ENCODE data around the gene EIF1.
"Not testable (repeated sequence)": the region's sequence is repeated elsewhere in the genome, so short reads cannot be mapped to it uniquely, and the experiment has no call there.

EIF1 gene

GRCh38 chr17:41655611-41656111 is 33.0 kb upstream of the EIF1 start:
- DNase-seq (ENCODE audit: low read depth, low spot score), result no peak

- DNase-seq (ENCODE audit: low read depth, low spot score), result no peak
Measured at GRCh38 chr17:41656249-41657023, 32.2 kb upstream of the EIF1 start.

- no peak for DNase-seq (ENCODE audit: low read depth, low spot score)
Measured at GRCh38 chr17:41657176-41657754, 31.4 kb upstream of the EIF1 start.

DNA sequence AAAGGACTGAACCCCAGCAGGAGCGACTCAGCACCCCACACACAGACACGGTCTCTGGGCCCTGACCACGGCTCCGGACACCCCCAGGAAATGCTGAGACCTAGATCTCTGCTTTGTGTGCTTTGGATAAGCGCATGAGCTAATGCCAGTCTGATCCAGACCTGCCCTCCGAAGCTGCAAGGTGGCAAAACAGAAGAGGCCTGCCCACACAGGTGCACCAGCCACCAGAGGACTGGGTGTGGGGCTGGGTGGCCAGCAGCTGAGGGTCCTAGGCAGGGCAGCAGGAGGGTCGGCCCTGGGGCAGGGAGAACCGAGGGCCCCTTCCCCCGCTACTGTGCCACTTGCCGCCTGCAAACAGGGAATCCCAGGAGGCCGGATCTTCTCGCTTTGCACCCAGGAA is 30.7 kb upstream of the EIF1 start:
- DNase-seq (ENCODE audit: low read depth, low spot score), result no peak

DNA sequence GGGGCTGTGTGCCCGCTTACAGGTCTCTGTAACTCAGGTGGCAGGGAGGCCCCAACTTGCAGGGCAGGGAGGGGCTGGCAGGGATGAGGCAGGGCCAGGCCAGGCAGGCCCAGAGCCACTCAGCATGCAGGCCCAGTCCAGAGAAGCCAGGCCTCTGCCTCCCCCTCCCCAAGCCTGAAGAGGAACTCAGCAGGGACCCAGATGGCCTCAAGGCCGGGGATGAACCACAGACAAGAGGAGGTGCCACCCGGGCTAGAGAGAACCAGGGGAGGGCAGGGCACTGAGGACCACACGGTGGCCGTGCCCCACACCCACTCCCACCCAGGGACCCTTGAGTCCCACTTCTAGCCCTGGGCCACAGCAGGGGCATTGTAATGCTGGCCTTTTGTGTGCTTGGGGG is 29.8 kb upstream of the EIF1 start:
- no peak for DNase-seq (ENCODE audit: low read depth, low spot score)

DNA sequence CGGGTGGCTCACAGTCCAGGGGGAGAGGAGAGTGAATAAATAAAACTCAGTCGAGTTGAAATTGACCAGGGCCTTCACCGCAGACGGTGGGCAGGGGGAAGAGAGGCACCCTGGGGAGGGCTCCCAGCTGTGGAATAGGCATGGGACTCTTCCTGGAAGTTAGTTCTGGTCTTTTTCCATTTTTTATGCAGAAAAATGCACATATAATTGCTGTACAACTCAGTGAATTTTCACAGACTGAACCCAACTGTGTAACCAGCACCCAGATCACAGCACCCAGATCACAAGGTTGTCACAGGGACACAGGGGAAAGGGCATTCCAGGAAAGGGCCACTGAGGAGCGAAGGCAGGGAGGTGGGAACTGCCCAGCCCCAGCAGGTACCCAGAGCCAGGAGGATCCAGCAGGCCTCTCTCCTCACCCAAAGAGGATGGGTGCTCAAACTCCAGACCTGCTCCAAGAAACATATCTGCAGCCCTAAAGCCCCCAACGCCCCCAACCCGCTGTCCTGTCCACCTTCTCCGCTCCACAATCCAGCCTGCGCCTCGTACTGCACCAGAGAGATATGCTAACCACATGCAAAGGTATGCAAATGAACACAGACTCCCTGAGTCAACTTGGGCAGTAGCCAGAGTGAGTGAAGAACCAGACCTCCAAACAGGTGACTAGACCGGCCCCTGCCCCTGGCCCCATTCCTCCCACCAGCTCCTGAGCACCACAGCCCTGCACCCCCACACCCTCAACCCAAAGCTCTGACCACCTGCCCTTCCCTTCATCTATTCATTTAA is 29.1 kb upstream of the EIF1 start:
- DNase-seq (ENCODE audit: low read depth, low spot score), result no peak

DNA sequence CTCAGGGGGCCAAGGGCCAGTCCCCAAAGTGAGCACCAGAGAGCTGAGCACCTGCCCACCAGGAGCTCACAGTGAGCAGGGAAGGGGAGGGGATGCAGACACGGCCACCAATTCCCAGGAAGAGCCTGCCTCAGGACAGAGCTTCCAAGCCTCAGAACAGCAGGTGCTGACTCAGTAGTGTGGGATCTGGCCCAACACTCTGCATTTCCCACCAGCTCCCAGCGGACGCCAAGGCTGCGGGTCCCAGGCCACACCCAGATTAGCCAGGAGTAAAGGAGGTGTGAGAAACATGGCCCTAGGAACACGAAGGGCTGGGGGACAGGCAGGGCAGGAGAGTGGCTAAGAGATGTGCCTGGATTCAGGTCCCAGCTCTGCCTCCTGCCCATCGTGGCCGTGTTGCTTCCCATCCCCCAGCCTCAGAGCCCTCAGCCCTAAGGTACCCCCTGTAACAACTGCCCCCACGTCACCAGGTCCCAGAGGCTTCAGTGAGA is 28.4 kb upstream of the EIF1 start:
- no peak for DNase-seq (ENCODE audit: low read depth, low spot score)

DNA sequence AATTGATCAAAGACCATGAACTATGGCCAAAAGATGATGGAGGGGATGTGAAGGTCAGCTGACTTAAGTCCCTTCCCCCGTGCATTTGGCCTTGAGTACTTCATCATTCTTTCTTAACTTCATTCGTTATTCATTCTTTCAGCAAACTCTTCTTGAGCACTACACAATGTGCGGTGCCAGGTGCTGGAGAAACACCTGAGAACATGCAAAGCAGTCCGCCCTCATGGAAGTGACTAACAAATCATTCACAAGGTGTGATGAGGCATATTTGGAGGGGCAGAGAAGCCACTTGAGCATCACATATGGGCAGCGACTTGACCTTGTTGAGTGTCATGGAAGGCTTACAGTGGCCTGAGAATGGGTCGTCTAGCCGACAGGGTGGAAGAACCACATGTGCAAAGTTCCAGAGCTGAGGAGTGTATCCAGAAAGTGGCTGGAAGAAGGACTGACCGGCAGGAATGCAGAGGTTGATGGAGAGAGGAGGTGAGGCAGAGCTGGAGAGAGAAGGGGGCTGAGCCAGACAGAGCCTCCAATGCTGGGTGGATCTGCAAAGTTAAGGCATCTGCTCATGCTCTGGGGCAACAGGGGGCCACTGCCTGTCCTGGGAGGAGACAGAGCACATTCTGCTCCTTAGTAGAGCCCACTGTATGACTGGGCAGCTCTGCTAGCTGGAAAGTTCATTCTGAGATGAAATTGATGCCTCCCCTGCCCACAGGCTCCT is 25.1 kb upstream of the EIF1 start:
- DNase-seq (ENCODE audit: low read depth, low spot score), result no peak

- no peak for DNase-seq (ENCODE audit: low read depth, low spot score)
Measured at GRCh38 chr17:41664172-41664457, 24.6 kb upstream of the EIF1 start.

GRCh38 chr17:41664587-41665565 is 23.8 kb upstream of the EIF1 start:
- DNase-seq (ENCODE audit: low read depth, low spot score), result no peak

- no peak for DNase-seq (ENCODE audit: low read depth, low spot score)
Measured at GRCh38 chr17:41665566-41666236, 23.0 kb upstream of the EIF1 start.

GRCh38 chr17:41666237-41666641 is 22.4 kb upstream of the EIF1 start:
- DNase-seq (ENCODE audit: low read depth, low spot score), result no peak

DNA sequence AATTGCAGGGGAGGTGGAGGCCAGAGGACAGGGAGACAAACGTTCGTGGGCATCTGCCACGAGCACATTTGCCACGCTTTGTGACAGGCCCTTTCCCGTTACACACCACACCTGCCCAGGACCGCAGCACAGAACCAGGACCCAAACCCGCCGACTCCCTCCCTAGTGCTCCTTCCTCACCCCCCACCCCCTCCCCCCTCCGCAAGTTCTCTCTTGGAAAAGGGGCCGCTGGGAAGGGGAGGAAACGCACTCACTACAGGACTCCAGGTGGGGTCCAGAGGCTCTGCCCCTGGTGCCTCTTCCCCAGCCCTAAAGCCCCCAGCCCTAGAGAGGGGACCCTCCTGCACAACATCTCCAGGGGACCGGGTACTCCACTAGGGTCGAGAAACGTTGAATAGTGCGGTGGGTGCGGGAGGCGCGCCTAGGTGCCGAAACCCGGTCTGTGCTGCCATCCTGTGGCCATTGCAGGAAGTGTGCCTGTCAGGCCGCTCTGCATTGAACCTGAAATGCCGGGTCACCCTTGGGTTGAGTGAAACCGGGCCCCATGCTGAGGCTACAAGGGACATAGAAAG is 21.9 kb upstream of the EIF1 start:
- DNase-seq (ENCODE audit: low read depth, low spot score), result no peak

- DNase-seq (ENCODE audit: low read depth, low spot score), result no peak
Measured at GRCh38 chr17:41667280-41668041, 21.2 kb upstream of the EIF1 start.

DNA sequence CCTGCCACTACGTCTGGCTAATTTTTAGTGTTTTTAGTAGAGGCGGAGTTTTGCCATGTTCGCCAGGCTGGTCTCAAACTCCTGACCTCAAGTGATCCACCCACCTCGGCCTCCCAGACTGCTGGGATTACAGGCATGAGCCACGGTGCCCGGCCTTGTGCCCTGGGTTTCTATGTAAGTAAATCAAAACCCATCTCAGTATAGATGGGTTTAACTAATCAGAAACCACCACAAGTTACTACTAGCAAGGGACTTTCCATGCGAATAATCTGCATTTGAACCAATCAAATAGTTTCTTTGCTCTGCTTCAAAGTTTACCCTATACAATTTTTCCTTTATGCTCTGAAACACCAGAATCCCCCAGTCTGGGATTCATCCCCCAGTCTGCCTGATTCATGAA is 16.5 kb upstream of the EIF1 start:
- no peak for DNase-seq (ENCODE audit: low read depth, low spot score)

GRCh38 chr17:41675157-41676057 is 13.3 kb upstream of the EIF1 start:
- not testable (repeated sequence) for DNase-seq (ENCODE audit: low read depth, low spot score)

DNA sequence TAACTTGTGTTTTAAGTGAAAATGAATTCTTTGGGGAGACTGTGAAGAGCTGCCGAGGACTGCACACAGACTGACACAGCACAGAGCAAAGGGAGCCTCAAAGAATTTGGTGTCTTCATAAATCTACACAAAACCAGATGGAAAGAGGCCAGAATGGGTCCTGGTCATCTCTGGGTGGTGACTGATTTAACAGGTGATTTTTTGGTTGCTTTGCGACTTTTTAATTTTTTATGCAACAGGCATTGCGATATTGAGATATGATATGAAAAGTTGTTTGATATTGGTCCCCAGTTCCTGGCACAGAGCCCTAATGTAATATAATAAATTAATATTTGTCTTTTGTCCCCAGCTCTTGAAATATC is 12.6 kb upstream of the EIF1 start:
- DNase-seq (ENCODE audit: low read depth, low spot score), result no peak

GRCh38 chr17:41678411-41678906 is 10.2 kb upstream of the EIF1 start:
- DNase-seq (ENCODE audit: low read depth, low spot score), result no peak
